ENCODE results near the gene SEMA6B.
"Not testable (repeated sequence)": the region's sequence is repeated elsewhere in the genome, so short reads cannot be mapped to it uniquely, and the experiment has no call there.

The SEMA6B gene

GRCh38 chr19:4550018-4550417 is 9.5 kb downstream of the SEMA6B start:
- Mint-ChIP-seq H3K4me3 (no peak overlapping the region), H3K4me1 (no peaks in the 10 kb centered on the region), H3K9me3 (peaks cover 4% of the 10 kb centered on the region), H3K27ac (no peak overlapping the region), H3K36me3 (no peaks in the 10 kb centered on the region)
- no peak for ATAC-seq
- no peak for DNase-seq (ENCODE audit: low spot score in 2 of 2)

GRCh38 chr19:4548238-4548584 is 11.3 kb downstream of the SEMA6B start:
- no peak overlapping the region for H3K27ac Mint-ChIP-seq
- H3K4me1 Mint-ChIP-seq, result no peaks in the 10 kb centered on the region
- ATAC-seq (no peak), DNase-seq (ENCODE audit: low spot score in 2 of 2) (no peak)
- no peak overlapping the region for H3K4me3 Mint-ChIP-seq
- no peaks in the 10 kb centered on the region for H3K36me3 Mint-ChIP-seq
- H3K9me3 Mint-ChIP-seq, result peaks cover 4% of the 10 kb centered on the region

- no peak for ATAC-seq
- no peaks in the 10 kb centered on the region for H3K9me3 Mint-ChIP-seq
- H3K36me3 Mint-ChIP-seq, result no peaks in the 10 kb centered on the region
- no peaks in the 10 kb centered on the region for H3K4me1 Mint-ChIP-seq
- no peak for DNase-seq (ENCODE audit: low spot score in 2 of 2)
- H3K4me3 Mint-ChIP-seq, result no peak overlapping the region
- no peak overlapping the region for H3K27ac Mint-ChIP-seq
Measured at GRCh38 chr19:4547303-4548237, 11.9 kb downstream of the SEMA6B start.

GRCh38 chr19:4543842-4544647 is 15.4 kb downstream of the SEMA6B start:
- no peaks in the 10 kb centered on the region for H3K9me3 Mint-ChIP-seq
- H3K4me1 Mint-ChIP-seq, result peaks cover 7% of the 10 kb centered on the region
- H3K27ac Mint-ChIP-seq, result no peak overlapping the region
- no peak for ATAC-seq
- H3K36me3 Mint-ChIP-seq, result no peaks in the 10 kb centered on the region
- H3K4me3 Mint-ChIP-seq, result no peak overlapping the region
- no peak for DNase-seq (ENCODE audit: low spot score in 2 of 2)

GRCh38 chr19:4542896-4543841 is 16.3 kb downstream of the SEMA6B start:
- ATAC-seq (no peak), DNase-seq (ENCODE audit: low spot score in 2 of 2) (no peak)
- Mint-ChIP-seq H3K36me3 (no peaks in the 10 kb centered on the region), H3K4me1 (peaks cover 7% of the 10 kb centered on the region), H3K27ac (no peak overlapping the region), H3K9me3 (no peaks in the 10 kb centered on the region), H3K4me3 (no peak overlapping the region)

GRCh38 chr19:4541806-4542145 is 17.7 kb downstream of the SEMA6B start:
- H3K36me3 Mint-ChIP-seq, ATAC-seq, H3K4me3 Mint-ChIP-seq: not testable (repeated sequence)

GRCh38 chr19:4541114-4541805 is 18.2 kb downstream of the SEMA6B start:
- no peak for ATAC-seq
- Mint-ChIP-seq H3K4me1 (peaks cover 7% of the 10 kb centered on the region), H3K36me3 (no peaks in the 10 kb centered on the region), H3K4me3 (no peak overlapping the region), H3K9me3 (no peaks in the 10 kb centered on the region), H3K27ac (no peak overlapping the region)
- DNase-seq (ENCODE audit: low spot score in 2 of 2), result no peak

More at GRCh38 chr19:4541806-4542145, 17.7 kb downstream of the SEMA6B start:
- not testable (repeated sequence) for H3K4me1 Mint-ChIP-seq; DNase-seq (ENCODE audit: low spot score in 2 of 2); H3K9me3 Mint-ChIP-seq; H3K27ac Mint-ChIP-seq

GRCh38 chr19:4539693-4540581 is 19.5 kb downstream of the SEMA6B start, which contains the start of gene LRG1:
TSS of gene LRG1 (minus strand) at chr19:4540036. CDS start at chr19:4540013, 23 bp downstream.
- DNase-seq (ENCODE audit: low spot score in 2 of 2), result no peak
- Mint-ChIP-seq H3K4me3 (no peak within 1 kb of the TSS), H3K27ac (no peak within 1 kb of the TSS), H3K36me3 (no peaks in the 10 kb centered on the region), H3K4me1 (peaks cover 7% of the 10 kb centered on the region), H3K9me3 (no peaks in the 10 kb centered on the region)
- ATAC-seq, result no peak

GRCh38 chr19:4539169-4539692 is 20.3 kb downstream of the SEMA6B start:
- DNase-seq (ENCODE audit: low spot score in 2 of 2) (no peak), ATAC-seq (no peak)
- Mint-ChIP-seq H3K4me1 (peaks cover 7% of the 10 kb centered on the region), H3K27ac (no peak overlapping the region), H3K4me3 (no peak overlapping the region), H3K36me3 (no peaks in the 10 kb centered on the region), H3K9me3 (no peaks in the 10 kb centered on the region)

GRCh38 chr19:4538601-4538954 is 20.9 kb downstream of the SEMA6B start:
- Mint-ChIP-seq H3K4me3 (no peak overlapping the region), H3K36me3 (no peaks in the 10 kb centered on the region), H3K27ac (no peak overlapping the region), H3K4me1 (peaks cover 7% of the 10 kb centered on the region), H3K9me3 (no peaks in the 10 kb centered on the region)
- DNase-seq (ENCODE audit: low spot score in 2 of 2), result no peak
- ATAC-seq, result no peak

GRCh38 chr19:4537953-4538600 is 21.4 kb downstream of the SEMA6B start:
- H3K4me1 Mint-ChIP-seq, result peaks cover 7% of the 10 kb centered on the region
- H3K27ac Mint-ChIP-seq, result no peak overlapping the region
- ATAC-seq, result no peak
- no peak overlapping the region for H3K4me3 Mint-ChIP-seq
- DNase-seq (ENCODE audit: low spot score in 2 of 2), result no peak
- no peaks in the 10 kb centered on the region for H3K36me3 Mint-ChIP-seq
- no peaks in the 10 kb centered on the region for H3K9me3 Mint-ChIP-seq

GRCh38 chr19:4536798-4537197 is 22.7 kb downstream of the SEMA6B start:
- ATAC-seq, result no peak
- H3K4me1 Mint-ChIP-seq, result peaks cover 7% of the 10 kb centered on the region
- DNase-seq (ENCODE audit: low spot score in 2 of 2), result no peak
- H3K27ac Mint-ChIP-seq, result no peak overlapping the region
- H3K4me3 Mint-ChIP-seq, result no peak overlapping the region
- H3K36me3 Mint-ChIP-seq, result no peaks in the 10 kb centered on the region
- H3K9me3 Mint-ChIP-seq, result no peaks in the 10 kb centered on the region
